HG03039 (cell line): Measurements from ENCODE around the gene VPS16.
"Not testable (repeated sequence)": the region's sequence is repeated elsewhere in the genome, so short reads cannot be mapped to it uniquely, and the experiment has no call there.

ENCODE experiments used
- ATAC-seq: cut with Tn5 transposase; IDR thresholded peaks from one replicate; pipeline ENCODE4 v1.9.1; 2021; ENCODE audit warnings: mild to moderate bottlenecking, moderate library complexity; ENCODE audit not compliant: unreplicated experiment

VPS16 gene

GRCh38 chr20:2806351-2806701, 34.2 kb upstream of the VPS16 start:
- no peak for ATAC-seq

DNA sequence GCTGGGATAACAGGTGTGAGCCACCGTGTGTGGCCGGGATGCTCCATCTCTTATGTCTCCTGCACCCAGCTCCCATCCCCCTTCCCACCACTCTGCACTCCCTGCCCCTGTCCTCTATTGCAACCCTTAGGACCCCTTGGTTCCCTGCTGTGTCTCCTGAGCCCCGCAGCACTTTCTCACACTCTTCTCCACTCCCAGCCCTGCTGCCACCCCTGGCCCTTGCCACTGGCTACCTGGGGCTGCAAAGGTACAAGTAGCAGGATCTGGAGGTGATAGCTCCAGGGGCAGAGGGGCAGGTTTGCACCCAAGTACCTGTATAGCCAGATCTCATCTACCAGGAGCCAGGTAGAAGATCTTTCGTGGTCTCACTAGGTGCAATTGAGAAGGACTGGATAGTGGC, 33.5 kb upstream of the VPS16 start:
- ATAC-seq, result no peak

DNA sequence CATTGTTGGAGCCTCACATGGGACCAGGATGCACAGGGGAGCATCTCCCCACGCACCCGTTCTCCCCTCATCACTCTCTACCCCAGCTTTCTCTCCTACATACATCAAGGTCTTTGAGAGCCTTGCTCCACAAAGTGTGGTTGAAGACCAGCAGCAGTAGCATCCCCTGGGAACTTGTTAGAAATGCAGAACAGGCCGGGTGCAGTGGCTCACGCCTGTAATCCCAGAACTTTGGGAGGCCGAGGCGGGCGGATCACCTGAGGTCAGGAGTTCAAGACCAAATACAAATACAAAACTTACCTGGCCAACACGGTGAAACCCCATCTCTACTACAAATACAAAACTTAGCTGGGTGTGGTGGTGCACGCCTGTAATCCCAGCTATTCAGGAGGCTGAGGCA, 32.6 kb upstream of the VPS16 start:
- not testable (repeated sequence) for ATAC-seq

GRCh38 chr20:2809690-2810089, 30.9 kb upstream of the VPS16 start:
- ATAC-seq, result no peak

GRCh38 chr20:2812189-2812588, 28.4 kb upstream of the VPS16 start:
- ATAC-seq, result no peak

GRCh38 chr20:2814076-2814475, 26.5 kb upstream of the VPS16 start:
- ATAC-seq, result no peak

GRCh38 chr20:2814587-2815051, 25.9 kb upstream of the VPS16 start, which contains the start of gene C20orf141:
C20orf141 (plus strand) TSS chr20:2814987; CDS start chr20:2815185, 198 bp downstream.
- no peak for ATAC-seq

DNA sequence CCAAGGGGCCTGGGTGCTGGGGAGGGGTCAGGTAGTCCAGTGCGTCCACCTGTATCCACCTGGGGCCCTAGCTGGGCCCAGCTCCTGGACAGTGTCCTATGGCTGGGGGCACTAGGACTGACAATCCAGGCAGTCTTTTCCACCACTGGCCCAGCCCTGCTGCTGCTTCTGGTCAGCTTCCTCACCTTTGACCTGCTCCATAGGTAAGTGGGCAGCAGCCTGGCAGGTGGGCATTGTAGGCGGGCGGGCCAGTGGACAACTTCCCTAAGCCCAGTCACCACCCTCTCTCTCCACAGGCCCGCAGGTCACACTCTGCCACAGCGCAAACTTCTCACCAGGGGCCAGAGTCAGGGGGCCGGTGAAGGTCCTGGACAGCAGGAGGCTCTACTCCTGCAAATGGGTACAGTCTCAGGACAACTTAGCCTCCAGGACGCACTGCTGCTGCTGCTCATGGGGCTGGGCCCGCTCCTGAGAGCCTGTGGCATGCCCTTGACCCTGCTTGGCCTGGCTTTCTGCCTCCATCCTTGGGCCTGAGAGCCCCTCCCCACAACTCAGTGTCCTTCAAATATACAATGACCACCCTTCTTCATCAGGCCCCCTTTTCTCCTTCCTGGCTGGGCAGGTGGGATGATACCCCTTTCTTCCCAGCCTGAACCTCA, 25.2 kb upstream of the VPS16 start:
- ATAC-seq, result no peak

GRCh38 chr20:2816030-2816582, 24.4 kb upstream of the VPS16 start, which contains the start of gene TMEM239:
TMEM239 (plus strand) TSS chr20:2816364; CDS start chr20:2816555, 191 bp downstream.
- no peak for ATAC-seq

- ATAC-seq, result no peak
Observed at GRCh38 chr20:2816583-2817340, 23.8 kb upstream of the VPS16 start.

GRCh38 chr20:2817341-2817726, 23.2 kb upstream of the VPS16 start:
- ATAC-seq, result no peak

DNA sequence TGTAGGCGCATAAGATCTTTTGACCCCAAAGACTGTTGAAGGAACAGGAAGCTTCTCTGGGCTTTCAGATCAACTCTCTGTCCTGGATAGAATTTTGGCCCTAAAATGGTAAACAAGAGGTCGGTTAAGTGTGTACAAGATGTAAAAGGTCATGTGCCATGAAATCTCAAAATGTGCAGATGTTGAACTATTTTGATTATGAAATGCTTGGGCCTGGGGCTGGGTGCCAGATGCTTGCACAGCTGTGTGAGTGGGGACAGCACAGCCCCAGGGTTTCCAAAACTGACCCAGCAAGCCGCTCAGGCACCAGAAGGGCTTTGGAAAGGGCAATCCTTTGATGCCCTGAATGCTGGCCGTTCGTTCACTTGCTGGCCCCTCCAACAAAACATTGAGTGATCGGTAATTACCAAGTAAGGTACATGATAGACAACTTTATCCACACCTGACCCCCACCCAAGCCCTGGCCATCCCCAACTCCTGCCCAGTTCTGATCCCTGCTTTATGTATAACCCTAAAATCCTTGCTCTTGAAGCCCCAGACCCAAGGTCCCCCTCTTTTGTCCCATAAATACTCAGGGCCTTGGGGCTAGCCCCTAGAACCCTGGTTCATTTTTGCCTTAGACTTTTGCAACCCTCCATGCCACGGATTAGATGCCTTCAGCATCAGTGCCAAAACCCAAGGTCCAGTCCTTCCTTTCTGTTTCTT, 22.5 kb upstream of the VPS16 start:
- ATAC-seq, result no peak

DNA sequence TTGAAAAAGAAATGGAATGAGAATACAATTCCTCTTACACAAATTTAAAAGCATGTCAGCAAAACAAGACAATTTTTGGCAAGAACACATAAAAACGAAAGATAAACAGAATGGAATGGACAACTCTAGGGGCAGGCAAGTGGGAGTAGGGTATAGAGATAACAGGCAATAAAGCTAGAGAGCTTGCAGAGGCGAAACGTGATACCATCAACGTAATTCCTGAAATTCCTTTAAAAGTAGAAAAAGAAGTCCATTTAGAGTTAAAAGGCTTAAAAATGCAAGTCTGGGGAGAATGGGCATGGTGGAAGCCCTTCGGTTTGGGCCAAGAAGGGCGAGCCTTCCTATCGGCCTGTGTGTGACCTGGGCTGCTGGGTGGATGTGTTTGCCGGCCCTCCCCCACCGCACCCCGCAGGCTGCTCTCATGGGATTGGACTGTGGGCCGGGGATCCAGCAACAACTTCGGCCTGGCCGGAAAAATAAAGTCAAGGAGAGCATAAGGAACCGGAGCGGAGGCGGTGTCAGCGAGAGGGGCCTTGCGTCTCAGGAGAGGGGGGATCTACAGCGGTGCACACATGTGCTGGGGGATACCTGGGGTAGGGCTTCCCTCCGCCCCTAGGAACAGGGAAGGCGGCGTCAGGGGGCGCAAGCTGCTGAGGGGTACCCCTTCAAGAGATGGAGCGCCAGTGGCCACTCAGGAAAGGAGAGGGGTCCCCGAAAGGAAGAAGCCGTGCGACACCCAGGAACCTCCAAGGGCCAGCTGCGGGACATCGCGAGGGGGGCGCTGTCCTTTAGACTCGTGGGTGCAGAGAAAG, 20.3 kb upstream of the VPS16 start:
- no peak for ATAC-seq

- ATAC-seq, result no peak
Observed at GRCh38 chr20:2820896-2821869, 19.4 kb upstream of the VPS16 start.

GRCh38 chr20:2822073-2822472, 18.5 kb upstream of the VPS16 start:
- no peak for ATAC-seq

- no peak for ATAC-seq
Observed at GRCh38 chr20:2825761-2826160, 14.8 kb upstream of the VPS16 start.

- no peak for ATAC-seq
Observed at GRCh38 chr20:2826655-2827054, 13.9 kb upstream of the VPS16 start.

- no peak for ATAC-seq
Observed at GRCh38 chr20:2829376-2829775, 11.2 kb upstream of the VPS16 start.

GRCh38 chr20:2831206-2831605, 9.3 kb upstream of the VPS16 start:
- not testable (repeated sequence) for ATAC-seq
